ENCODE results near the gene DNAI2.

Gene DNAI2

DNA sequence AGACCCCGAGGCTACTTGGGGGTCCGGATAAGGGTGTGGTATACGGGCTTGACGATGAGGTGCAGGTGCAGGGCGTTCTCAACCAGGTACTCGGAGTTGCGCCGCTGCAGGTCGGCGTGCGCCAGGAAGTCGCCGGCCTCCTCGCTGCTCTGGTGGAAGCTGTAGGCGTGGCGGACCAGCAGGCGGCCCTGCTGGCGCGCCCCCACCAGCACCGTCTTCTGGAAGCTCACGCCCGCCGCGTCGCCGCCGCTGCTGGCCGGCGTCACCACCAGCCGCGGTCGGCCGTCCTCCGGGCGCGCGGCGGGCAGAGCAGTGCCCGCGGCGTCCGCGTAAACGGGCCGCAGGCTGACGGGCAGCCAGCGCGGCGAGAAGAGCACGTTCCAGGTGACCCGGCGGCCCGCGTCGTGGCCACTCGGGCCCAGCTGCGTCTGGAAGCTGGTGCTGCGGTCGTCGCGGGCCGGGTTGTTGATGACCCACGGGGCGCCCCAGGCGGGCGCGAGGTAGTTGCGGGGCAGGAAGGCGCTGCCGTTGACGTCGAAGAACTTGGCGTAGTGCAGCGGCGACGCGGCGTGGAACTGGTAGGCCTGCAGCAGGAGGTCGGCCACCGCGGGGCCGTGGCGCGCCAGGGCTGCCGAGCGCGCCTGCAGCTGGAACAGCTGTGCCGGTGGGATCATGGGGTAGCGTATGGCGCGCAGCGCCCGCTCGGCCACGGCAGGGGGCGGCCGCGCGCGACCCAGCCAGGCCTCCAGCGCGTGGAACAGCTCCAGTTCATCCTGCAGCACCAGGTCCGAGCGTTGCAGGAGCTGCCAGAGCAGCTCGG is 82.8 kb downstream of the DNAI2 start:
- TF ChIP-seq, protein P1, sequence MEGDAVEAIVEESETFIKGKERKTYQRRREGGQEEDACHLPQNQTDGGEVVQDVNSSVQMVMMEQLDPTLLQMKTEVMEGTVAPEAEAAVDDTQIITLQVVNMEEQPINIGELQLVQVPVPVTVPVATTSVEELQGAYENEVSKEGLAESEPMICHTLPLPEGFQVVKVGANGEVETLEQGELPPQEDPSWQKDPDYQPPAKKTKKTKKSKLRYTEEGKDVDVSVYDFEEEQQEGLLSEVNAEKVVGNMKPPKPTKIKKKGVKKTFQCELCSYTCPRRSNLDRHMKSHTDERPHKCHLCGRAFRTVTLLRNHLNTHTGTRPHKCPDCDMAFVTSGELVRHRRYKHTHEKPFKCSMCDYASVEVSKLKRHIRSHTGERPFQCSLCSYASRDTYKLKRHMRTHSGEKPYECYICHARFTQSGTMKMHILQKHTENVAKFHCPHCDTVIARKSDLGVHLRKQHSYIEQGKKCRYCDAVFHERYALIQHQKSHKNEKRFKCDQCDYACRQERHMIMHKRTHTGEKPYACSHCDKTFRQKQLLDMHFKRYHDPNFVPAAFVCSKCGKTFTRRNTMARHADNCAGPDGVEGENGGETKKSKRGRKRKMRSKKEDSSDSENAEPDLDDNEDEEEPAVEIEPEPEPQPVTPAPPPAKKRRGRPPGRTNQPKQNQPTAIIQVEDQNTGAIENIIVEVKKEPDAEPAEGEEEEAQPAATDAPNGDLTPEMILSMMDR (IDR thresholded peaks at IDR 0.05; ENCODE audit: low read depth, low read length) = no peak
- H3K4me3 ChIP-seq (ENCODE audit: low read depth, low read length) = no peak overlapping the region

DNA sequence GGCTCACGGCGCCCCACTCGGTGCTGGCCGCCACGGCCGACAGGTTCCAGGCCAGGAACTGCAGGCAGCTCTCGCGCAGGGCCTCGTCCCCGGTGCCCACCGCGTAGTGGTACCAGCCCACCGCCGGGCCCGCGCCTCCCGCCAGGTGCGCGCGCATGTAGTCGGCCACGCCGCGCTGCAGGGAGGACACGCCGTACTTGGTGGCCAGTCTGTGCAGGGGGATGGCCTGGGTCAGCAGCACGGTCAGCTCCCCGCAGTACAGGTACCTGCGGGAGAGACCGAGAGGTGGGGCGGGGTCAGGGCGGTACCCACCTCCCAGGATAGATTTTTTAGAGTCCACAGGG is 83.4 kb downstream of the DNAI2 start:
- TF ChIP-seq, protein P1 (IDR thresholded peaks at IDR 0.05; ENCODE audit: low read depth, low read length) = no peak
- no peak overlapping the region for H3K4me3 ChIP-seq (ENCODE audit: low read depth, low read length)

DNA sequence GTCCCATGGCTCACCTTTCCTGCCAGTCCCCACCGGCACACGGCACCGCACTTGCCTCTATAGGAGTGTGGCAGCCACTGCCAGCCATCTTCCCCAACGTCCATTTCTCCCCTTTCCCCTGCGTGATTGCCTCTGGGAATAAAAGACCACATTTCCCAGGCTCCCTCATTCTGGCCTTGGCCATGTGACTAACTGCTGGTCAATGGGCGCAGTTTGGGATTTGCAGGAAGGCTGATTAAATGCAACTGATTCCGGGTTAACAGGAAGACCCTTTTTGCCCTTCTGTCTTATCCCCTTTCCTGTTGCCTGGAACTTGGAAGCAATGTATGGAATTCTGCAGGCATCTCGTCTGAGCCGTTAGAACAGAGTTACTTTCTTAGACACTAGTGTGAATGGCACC is 84.7 kb downstream of the DNAI2 start:
- no peak overlapping the region for H3K4me3 ChIP-seq (ENCODE audit: low read depth, low read length)
- TF ChIP-seq, protein P1 (IDR thresholded peaks at IDR 0.05; ENCODE audit: low read depth, low read length) = no peak

DNA sequence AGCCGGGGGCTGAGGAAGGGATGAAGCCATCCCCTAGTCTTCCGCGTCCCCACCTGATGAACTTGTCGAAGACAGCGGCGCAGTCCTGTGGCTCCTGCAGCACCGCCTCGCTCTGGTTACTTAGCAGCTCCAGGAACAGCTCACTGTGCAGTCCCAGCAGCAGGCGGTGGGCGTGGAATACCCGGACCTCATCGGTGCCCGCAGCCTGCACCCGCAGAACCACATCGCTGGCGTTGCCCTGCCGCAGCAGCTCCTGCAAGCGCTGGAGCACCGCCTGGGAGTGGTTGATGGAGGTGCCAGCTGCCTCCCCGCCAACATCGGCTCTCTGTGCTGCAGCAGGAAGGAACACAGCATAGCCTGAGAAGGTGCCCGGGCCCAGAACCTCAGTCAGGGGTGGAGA is 85.9 kb downstream of the DNAI2 start:
- TF ChIP-seq, protein P1 (IDR thresholded peaks at IDR 0.05; ENCODE audit: low read depth, low read length) = no peak
- no peak overlapping the region for H3K4me3 ChIP-seq (ENCODE audit: low read depth, low read length)

DNA sequence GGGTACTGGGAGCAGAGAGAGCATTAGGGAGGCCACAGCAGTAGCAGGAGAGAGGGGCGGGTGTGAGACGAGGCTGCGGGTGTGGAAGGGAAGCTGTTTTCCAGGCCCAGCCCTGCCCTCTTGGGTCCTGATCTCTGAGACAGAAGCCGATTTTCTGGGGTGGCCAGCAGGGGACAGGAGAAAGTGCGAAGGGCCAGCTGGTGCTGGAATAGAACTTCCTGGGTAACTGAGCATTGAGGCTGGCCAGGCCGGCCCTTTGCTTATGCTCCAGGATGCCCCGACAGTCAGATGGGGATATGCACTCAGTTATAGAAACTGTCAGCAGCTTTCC is 86.8 kb downstream of the DNAI2 start:
- H3K4me3 ChIP-seq (ENCODE audit: low read depth, low read length) = no peak overlapping the region
- TF ChIP-seq, protein P1 (IDR thresholded peaks at IDR 0.05; ENCODE audit: low read depth, low read length) = no peak

DNA sequence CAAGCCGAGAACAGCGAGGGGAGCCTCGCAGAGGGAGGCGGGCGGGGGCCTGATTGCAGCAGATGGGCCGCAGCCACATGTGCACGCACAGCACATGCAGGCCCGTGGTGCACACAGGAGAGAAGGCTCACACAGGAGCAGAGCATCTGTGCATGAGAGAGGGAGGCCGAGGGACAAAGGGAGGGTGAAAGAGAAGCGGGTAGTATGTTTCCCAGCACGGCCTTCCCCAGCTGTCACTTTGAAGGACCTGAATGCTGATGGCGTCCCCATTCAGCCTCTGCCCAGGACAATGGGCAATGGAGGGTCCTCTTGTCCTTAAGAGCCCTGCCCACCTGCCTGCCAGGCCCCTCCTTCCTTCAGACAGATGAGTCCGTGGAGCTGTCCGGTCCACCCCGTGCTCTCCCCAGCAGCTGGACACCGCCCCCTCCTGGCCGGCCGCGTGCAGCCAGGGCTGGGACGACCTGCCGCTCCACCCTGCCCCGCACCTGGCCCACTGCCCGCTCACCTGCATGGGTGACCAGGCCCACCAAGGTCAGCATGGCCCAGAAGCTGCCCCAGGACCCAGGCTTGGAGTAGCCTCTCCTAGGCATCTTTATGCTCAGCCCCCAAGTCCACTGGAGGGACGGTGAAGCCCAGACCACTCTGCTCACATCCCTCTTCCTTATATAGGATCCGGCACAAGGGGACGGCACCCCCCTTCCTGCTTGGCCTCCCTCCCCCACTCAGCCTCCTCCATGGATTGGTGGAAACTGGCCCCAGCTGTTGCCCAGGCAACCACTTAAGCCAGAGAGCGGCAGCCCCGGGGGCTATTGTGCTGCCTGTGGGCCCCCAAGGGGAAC is 87.4 kb downstream of the DNAI2 start, which contains the start of gene BTBD17:
Gene BTBD17, minus strand, starts transcription at position 639 of the 839 bp plus-strand sequence. Its CDS starts 49 bp downstream, at position 590.
- TF ChIP-seq, protein P1 (IDR thresholded peaks at IDR 0.05; ENCODE audit: low read depth, low read length) = no peak
- H3K4me3 ChIP-seq (ENCODE audit: low read depth, low read length) = no peak within 1 kb of the TSS

DNA sequence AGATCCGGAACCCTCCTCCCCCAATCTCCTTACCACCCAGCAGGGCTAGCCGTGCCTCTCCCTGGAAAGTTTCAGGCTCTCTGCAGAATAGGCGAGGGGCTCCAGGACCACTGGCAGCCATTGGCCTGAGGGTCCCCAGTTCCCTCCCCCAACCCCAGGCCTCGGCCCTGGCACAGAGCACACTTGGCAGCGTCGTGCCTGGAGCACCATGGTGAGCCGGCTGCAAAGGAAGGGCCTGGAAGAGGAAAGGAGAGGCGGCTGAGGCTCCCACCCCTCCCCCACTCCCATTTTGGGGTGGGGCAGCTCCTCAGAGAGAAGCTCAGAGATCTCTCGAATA is 88.0 kb downstream of the DNAI2 start:
- H3K4me3 ChIP-seq (ENCODE audit: low read depth, low read length) = no peak overlapping the region
- TF ChIP-seq, protein P1 (IDR thresholded peaks at IDR 0.05; ENCODE audit: low read depth, low read length) = no peak
